Body of pancreas (tissue), 4 donors: Measurements from ENCODE around the gene SBK1. TPM values are rescaled to one million over a fixed set of nuclear protein-coding genes. Genes with fewer than 3 reads are reported as not detected.

Experiments used
- ATAC-seq: fragments of 150-250 bp; one replicate; pipeline ENCODE4 v1.9.1; 2016
- DNase-seq, 4 donors: peaks; one replicate each; pipeline ENCODE4 v3.0.0-alpha.2; 2019
- H3K27ac ChIP-seq, 4 donors: fragments of 200-600 bp; sonication (generic); 1 replicate in 3 of 4; 2 replicates in 1 of 4; pipeline versions ENCODE4 v1.5.1 to v1.6.1; 2016 to 2019; ENCODE audit warnings: mild to moderate bottlenecking in 1 of 4, mixed read lengths in 1 of 4, moderate library complexity in 1 of 4
- H3K27me3 ChIP-seq, 2 donors: fragments of 200-600 bp; sonication (generic); one replicate each; pipeline ENCODE4 v1.6.0; 2016; ENCODE audit warnings: mild to moderate bottlenecking in 1 of 2
- H3K36me3 ChIP-seq, 2 donors: fragments of 200-600 bp; sonication (generic); replicated peaks in 1 of 2; 2 replicates each; pipeline ENCODE4 v1.5.1; 2016; ENCODE audit warnings: low read depth in 2 of 2; ENCODE audit not compliant: insufficient read depth in 1 of 2
- H3K4me1 ChIP-seq: fragments of 200-600 bp; sonication (generic); one replicate; pipeline ENCODE4 v1.6.0; 2016
- H3K4me3 ChIP-seq, 2 donors: fragments of 200-600 bp; sonication (generic); 1 replicate in 1 of 2; 2 replicates in 1 of 2; pipeline ENCODE4 v1.5.1; 2016 to 2019
- H3K9me3 ChIP-seq, 3 donors: fragments of 200-600 bp; sonication (generic); 1 replicate in 2 of 3; 2 replicates in 1 of 3; pipeline ENCODE4 v1.5.1; 2016
- POLR2A ChIP-seq, 3 donors: fragments of 450-650 bp; IDR thresholded peaks; one replicate each; pipeline ENCODE4 v1.6.1; 2016; ENCODE audit warnings: antibody characterized with exemption in 3 of 3, mild to moderate bottlenecking in 2 of 3
- WGBS, 2 donors: methylation state at CpG; one replicate each; pipeline ENCODE4 v1.1.5; 2017; 5-methylcytosine and 5-hydroxymethylcytosine counted together
- intact Hi-C: fragments of 100-400 bp; cut with DNase I; formaldehyde crosslinking; loops from one replicate; pipeline ENCODE4 v1.15.1; 2023
- total RNA-seq, 2 donors: library from RNA; depleted of rRNA; stranded (reverse); fragments of >200 nt; gene quantifications; one replicate each; pipeline ENCODE4 v1.1.0, GENCODE V29; 2016
- TF ChIP-seq, protein P1 (sequence below), 7 experiments: fragments of 450-650 bp in 4 of 7; fragments of 200-600 bp in 3 of 7; sonication (generic) in 3 of 7; IDR thresholded peaks; one replicate each; pipeline ENCODE4 v1.5.1; 2016 to 2019; ENCODE audit warnings: antibody characterized with exemption in 7 of 7

SBK1 gene
- total RNA-seq, 2 donors from 2014 or later: 1.3 to 2.6 TPM

DNA sequence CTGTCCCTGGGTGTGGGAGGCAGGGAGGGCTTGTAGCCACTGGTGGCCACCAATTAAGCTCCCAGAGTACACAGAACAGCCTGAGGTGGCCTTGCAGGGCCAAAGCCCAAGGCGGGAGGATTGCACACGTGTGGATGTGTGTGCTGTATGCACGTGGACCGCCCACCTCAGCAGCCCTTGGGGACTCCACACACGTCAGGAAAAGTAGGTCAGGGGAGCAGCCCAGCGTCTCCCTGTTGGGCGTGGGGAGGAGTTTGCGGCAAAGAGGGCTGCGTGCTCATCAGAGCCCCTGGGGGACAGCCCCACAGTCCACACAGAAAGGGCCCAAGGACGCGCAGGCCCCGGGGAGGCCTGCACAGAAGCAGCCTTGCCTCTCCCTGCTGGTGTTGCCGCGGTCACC, 19.6 kb downstream of the SBK1 start:
- Histone ChIP-seq H3K27me3 (no peaks in the 10 kb centered on the region), H3K4me1 (peaks cover 1% of the 10 kb centered on the region), H3K9me3 (no peaks in the 10 kb centered on the region), H3K36me3 (no peaks in the 10 kb centered on the region), H3K4me3 (no peak overlapping the region), H3K27ac (no peak overlapping the region)
- DNase-seq: no peak
- no peak for ATAC-seq
- whole genome bisulfite sequencing, 2 donors: 79 to 87% methylated on average over 11 to 12 of the region's 14 CpGs
- intact Hi-C loops: no loop called here
- TF ChIP-seq, protein P1, sequence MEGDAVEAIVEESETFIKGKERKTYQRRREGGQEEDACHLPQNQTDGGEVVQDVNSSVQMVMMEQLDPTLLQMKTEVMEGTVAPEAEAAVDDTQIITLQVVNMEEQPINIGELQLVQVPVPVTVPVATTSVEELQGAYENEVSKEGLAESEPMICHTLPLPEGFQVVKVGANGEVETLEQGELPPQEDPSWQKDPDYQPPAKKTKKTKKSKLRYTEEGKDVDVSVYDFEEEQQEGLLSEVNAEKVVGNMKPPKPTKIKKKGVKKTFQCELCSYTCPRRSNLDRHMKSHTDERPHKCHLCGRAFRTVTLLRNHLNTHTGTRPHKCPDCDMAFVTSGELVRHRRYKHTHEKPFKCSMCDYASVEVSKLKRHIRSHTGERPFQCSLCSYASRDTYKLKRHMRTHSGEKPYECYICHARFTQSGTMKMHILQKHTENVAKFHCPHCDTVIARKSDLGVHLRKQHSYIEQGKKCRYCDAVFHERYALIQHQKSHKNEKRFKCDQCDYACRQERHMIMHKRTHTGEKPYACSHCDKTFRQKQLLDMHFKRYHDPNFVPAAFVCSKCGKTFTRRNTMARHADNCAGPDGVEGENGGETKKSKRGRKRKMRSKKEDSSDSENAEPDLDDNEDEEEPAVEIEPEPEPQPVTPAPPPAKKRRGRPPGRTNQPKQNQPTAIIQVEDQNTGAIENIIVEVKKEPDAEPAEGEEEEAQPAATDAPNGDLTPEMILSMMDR (IDR thresholded peaks at IDR 0.05): no peak
- TF ChIP-seq POLR2A (IDR thresholded peaks at IDR 0.05): no peak

DNA sequence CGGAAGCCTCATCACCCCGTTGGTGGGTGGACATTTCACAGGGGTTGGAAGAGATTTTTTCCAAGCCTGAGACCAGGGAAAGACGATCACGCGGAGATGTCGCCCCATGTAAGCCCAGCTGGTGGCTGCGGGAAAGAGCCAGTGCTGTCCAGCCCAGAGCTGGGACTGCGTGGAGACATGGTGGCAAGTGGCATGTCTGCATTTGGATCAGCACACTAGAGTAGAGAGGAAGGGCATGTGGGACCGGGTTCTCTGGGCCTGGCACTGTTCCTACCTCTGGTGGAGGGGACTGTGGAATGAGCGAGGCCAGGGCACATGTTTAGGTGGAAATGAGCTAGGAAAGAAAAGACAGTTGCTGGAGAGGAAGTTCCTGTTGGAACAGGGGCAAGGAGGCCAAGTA, 20.0 kb downstream of the SBK1 start:
- TF ChIP-seq POLR2A (IDR thresholded peaks at IDR 0.05): no peak
- TF ChIP-seq, protein P1 (IDR thresholded peaks at IDR 0.05): no peak
- Histone ChIP-seq H3K36me3 (no peaks in the 10 kb centered on the region), H3K27ac (no peak overlapping the region), H3K27me3 (no peaks in the 10 kb centered on the region), H3K4me1 (peaks cover 3% of the 10 kb centered on the region), H3K4me3 (no peak overlapping the region), H3K9me3 (no peaks in the 10 kb centered on the region)
- 88 to 93% methylated on average over 8 to 10 of the region's 10 CpGs for WGBS, 2 donors
- DNase-seq (no peak), ATAC-seq (no peak)
- intact Hi-C loops: no loop called here

DNA sequence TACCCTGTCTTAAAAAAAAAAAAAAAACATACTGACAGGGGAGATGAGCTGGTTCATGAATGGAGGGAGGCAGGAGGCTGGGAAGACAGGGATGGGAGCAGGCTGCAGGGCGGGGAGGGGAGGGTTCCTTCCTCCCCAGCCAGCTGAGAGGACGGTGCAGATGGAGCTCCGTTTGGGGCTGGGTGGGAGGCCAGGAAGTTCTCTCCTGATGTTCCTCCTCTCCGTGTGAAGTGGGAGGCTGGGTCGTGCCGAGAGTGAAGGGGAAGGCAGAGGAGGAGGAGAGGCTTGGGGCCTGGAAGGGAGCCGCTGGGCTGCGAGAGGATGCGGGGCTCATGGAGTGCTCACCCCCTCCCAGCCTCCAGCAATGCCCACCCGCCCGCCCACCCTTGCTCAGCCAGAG, 21.3 kb downstream of the SBK1 start:
- H3K4me1 ChIP-seq: peaks cover 3% of the 10 kb centered on the region
- no peak for ATAC-seq
- intact Hi-C loops: no loop called here
- H3K9me3 ChIP-seq: no peaks in the 10 kb centered on the region
- no peak for DNase-seq
- 85 to 86% methylated on average over 10 to 11 of the region's 11 CpGs for WGBS, 2 donors
- no peak overlapping the region for H3K4me3 ChIP-seq
- H3K27me3 ChIP-seq: no peaks in the 10 kb centered on the region
- TF ChIP-seq, protein P1 (IDR thresholded peaks at IDR 0.05): no peak
- no peak for TF ChIP-seq POLR2A (IDR thresholded peaks at IDR 0.05)
- no peak overlapping the region for H3K27ac ChIP-seq
- H3K36me3 ChIP-seq: no peaks in the 10 kb centered on the region

DNA sequence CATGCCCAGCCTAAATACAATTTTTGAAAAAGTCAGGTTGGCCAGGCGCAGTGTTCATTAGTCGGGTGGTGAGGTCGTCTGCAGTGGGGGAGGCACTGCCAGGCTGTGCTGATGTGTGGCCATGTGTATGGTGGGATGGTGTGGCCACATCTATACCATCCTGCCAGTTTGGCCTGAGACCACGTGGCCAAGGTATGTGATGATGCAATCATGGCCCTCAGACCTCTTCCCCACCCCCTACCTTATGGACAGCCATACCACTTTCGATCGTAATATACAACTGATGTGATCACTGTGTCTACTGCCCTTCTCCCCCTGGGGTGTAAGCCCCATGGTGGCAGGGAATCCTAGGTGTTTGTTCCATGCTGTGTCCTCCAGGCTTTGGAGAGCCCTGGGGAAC, 23.7 kb downstream of the SBK1 start:
- no peaks in the 10 kb centered on the region for H3K9me3 ChIP-seq
- H3K4me3 ChIP-seq: no peak overlapping the region
- 74 to 82% methylated on average over 5 to 6 of the region's 6 CpGs for WGBS, 2 donors
- H3K27me3 ChIP-seq: no peaks in the 10 kb centered on the region
- ATAC-seq (no peak), DNase-seq (no peak)
- intact Hi-C loops: loop anchor here (5.0 kb wide), 1 partner anchor 39 kb away; no protein-coding TSS in a partner anchor
- H3K4me1 ChIP-seq: peaks cover 3% of the 10 kb centered on the region
- TF ChIP-seq, protein P1 (IDR thresholded peaks at IDR 0.05): no peak
- TF ChIP-seq POLR2A (IDR thresholded peaks at IDR 0.05): no peak
- H3K27ac ChIP-seq: no peak overlapping the region
- H3K36me3 ChIP-seq: no peaks in the 10 kb centered on the region
